Pancreas (tissue), 10 donors: ENCODE data around the gene EXOC3. TPM values are rescaled to one million over a fixed set of nuclear protein-coding genes. Genes with fewer than 3 reads are reported as not detected.

ENCODE experiments used
- ATAC-seq, 4 donors: fragments of 200-7000 bp; cut with Tn5 transposase; one replicate each; pipeline versions ENCODE4 v1.8.0 to v1.9.1; 2020; ENCODE audit warnings: mild to moderate bottlenecking in 4 of 4, moderate library complexity in 4 of 4
- DNase-seq, 6 donors: peaks; one replicate each; pipeline ENCODE4 v3.0.0-alpha.2; 2020
- FAIRE-seq: peaks from 2 replicates; lab custom pipeline; 2012; peaks lifted over from hg19 to GRCh38; lab: Jason Lieb, UNC
- H3K27ac ChIP-seq, 4 donors: fragments of 200-600 bp; sonication (generic); 1 replicate in 3 of 4; 2 replicates in 1 of 4; pipeline versions ENCODE4 v1.5.0 to v1.8.0; 2020
- H3K27me3 ChIP-seq, 4 donors: fragments of 200-600 bp; one replicate each; pipeline ENCODE4 v1.8.0; 2021
- H3K36me3 ChIP-seq, 3 donors: fragments of 200-600 bp; sonication (generic) in 1 of 3; one replicate each; pipeline versions ENCODE4 v1.5.0 to v1.8.0; 2020 to 2021
- H3K4me1 ChIP-seq, 3 donors: fragments of 200-600 bp; one replicate each; pipeline ENCODE4 v1.8.0; 2021
- H3K4me3 ChIP-seq, 4 donors: fragments of 200-600 bp; sonication (generic) in 2 of 4; one replicate each; pipeline versions ENCODE4 v1.5.0 to v1.8.0; 2020 to 2021
- H3K9me3 ChIP-seq, 4 donors: fragments of 200-600 bp; one replicate each; pipeline ENCODE4 v1.8.0; 2021
- CTCF ChIP-seq, 4 donors: fragments of 200-600 bp; sonication (generic) in 3 of 4; IDR thresholded peaks; one replicate each; pipeline versions ENCODE4 v1.5.0 to v1.8.0; 2021; ENCODE audit warnings: antibody characterized with exemption in 4 of 4
- WGBS, 2 donors: extraction: QIAGEN DNeasy Blood & Tissue Kit; methylation state at CpG; one replicate each; pipeline ENCODE4 v1.1.7; 2013; 5-methylcytosine and 5-hydroxymethylcytosine counted together
- intact Hi-C, 3 donors: fragments of 100-400 bp; cut with DNase I; formaldehyde crosslinking; loops; one replicate each; pipeline versions ENCODE4 v1.11.1 to v1.14.2; 2022
- polyA plus RNA-seq, 2 donors: library from polyadenylated mRNA; stranded (reverse); fragments of 200-250 nt; gene quantifications; one replicate each; pipeline ENCODE4 v1.2.3, GENCODE V29; 2013
- total RNA-seq, 6 donors: library from RNA; stranded (reverse); fragmentation: NEBNext Ultra II Directional in 4 of 6; extraction: Animal tissue kit (Norgen Biotek cat#: 25700) in 4 of 6; gene quantifications; one replicate each; pipeline versions ENCODE4 v1.2.1 to v1.2.4, GENCODE V29; 2021 to 2023
- donor health status: healthy with polysubstance abuse.
- donor health status: DM: no; HTN: no; CAD: no; lungs with moderate emphysema.
- donor health status: DM: no; HTN: no; CAD: no.
- donor health status: control.
- donor health status: control.
- donor health status: Bipolar disorder and iron deficiency.
- donor health status: DM: yes; HTN: yes; CAD: no.
- donor health status: DM: no; HTN: no; CAD: no.
- donor health status: DM: no; HTN: no; CAD: no.
- donor health status: DM: yes; HTN: yes; CAD: no.

Gene EXOC3
- total and polyA plus RNA-seq, 8 donors, result 24.5 to 71.8 (median 38.8) TPM

GRCh38 chr5:439636-440035 lies 3.3 kb upstream of the EXOC3 start:
- no peaks in the 10 kb centered on the region for H3K9me3 ChIP-seq
- no peak overlapping the region for H3K27ac ChIP-seq
- FAIRE-seq, result no peak
- no peaks in the 10 kb centered on the region for H3K27me3 ChIP-seq
- no peak for TF ChIP-seq CTCF (IDR thresholded peaks at IDR 0.05)
- ATAC-seq, result no peak
- intact Hi-C loops, result no loop called here
- peak in 1 of 6 donors; percentile 50 for DNase-seq
- WGBS, 2 donors, result 63 to 72% methylated on average over 14 of the region's 14 CpGs
- H3K36me3 ChIP-seq, result no peaks in the 10 kb centered on the region
- no peak overlapping the region for H3K4me3 ChIP-seq
- H3K4me1 ChIP-seq, result peaks cover 0 to 13% (median 6%) of the 10 kb centered on the region in 3 donors

GRCh38 chr5:440401-441201 lies 2.4 kb upstream of the EXOC3 start:
- DNase-seq (no peak), ATAC-seq (no peak), FAIRE-seq (no peak)
- H3K36me3 ChIP-seq, result no peaks in the 10 kb centered on the region
- H3K4me3 ChIP-seq, result no peak overlapping the region
- peaks cover 0 to 13% (median 6%) of the 10 kb centered on the region in 3 donors for H3K4me1 ChIP-seq
- no peak for TF ChIP-seq CTCF (IDR thresholded peaks at IDR 0.05)
- no peak overlapping the region for H3K27ac ChIP-seq
- H3K27me3 ChIP-seq, result no peaks in the 10 kb centered on the region
- WGBS, 2 donors, result 70 to 80% methylated on average over 18 of the region's 18 CpGs
- H3K9me3 ChIP-seq, result no peaks in the 10 kb centered on the region
- intact Hi-C loops, result no loop called here

GRCh38 chr5:441996-442334 lies 1.0 kb upstream of the EXOC3 start:
- ATAC-seq, result no peak
- intact Hi-C loops, result no loop called here

GRCh38 chr5:443239-444151 lies 519 bp downstream of the EXOC3 start:
- no peak for TF ChIP-seq CTCF (IDR thresholded peaks at IDR 0.05)
- H3K27ac ChIP-seq, result peak overlapping the region; percentile 59 to 72 (median 66)
- DNase-seq, result peak in 4 of 6 donors; percentile 13 to 82 (median 43)
- 9 to 12% methylated on average over 34 to 62 of the region's 62 CpGs for WGBS, 2 donors
- H3K4me3 ChIP-seq, result peak overlapping the region; percentile 63 to 98 (median 90)
- intact Hi-C loops, result no loop called here
- H3K4me1 ChIP-seq, result peaks cover 0 to 13% (median 6%) of the 10 kb centered on the region in 3 donors
- peaks cover 0 to 14% (median 10%) of the 10 kb centered on the region in 3 donors for H3K36me3 ChIP-seq
- ATAC-seq, result peak; percentile 22 to 53 (median 41)
- H3K27me3 ChIP-seq, result no peaks in the 10 kb centered on the region
- no peak for FAIRE-seq
- no peaks in the 10 kb centered on the region for H3K9me3 ChIP-seq

More at GRCh38 chr5:441996-442334, 1.0 kb upstream of the EXOC3 start:
- DNase-seq (no peak), FAIRE-seq (no peak)
- 90 to 93% methylated on average over 5 of the region's 5 CpGs for WGBS, 2 donors
- Histone ChIP-seq H3K27me3 (no peaks in the 10 kb centered on the region), H3K4me3 (peak overlapping the region in 2 of 4 donors; percentile 89 to 91), H3K36me3 (peaks cover 0 to 4% (median 0%) of the 10 kb centered on the region in 3 donors), H3K4me1 (peaks cover 0 to 13% (median 6%) of the 10 kb centered on the region in 3 donors), H3K9me3 (no peaks in the 10 kb centered on the region), H3K27ac (no peak overlapping the region)
- no peak for TF ChIP-seq CTCF (IDR thresholded peaks at IDR 0.05)
